Transverse colon (tissue), 4 donors: ENCODE results near the gene SUSD2. TPM values are rescaled to one million over a fixed set of nuclear protein-coding genes. Genes with fewer than 3 reads are reported as not detected.
"Not testable (repeated sequence)": the region's sequence is repeated elsewhere in the genome, so short reads cannot be mapped to it uniquely, and the experiment has no call there.

ENCODE experiments used
- DNase-seq: peaks from one replicate; pipeline ENCODE4 v3.0.0-alpha.2; 2019
- H3K27ac ChIP-seq, 4 donors: fragments of 200-600 bp; sonication (generic); 2 replicates each; pipeline ENCODE4 v1.5.1; 2016 to 2018; ENCODE audit warnings: inconsistent platforms in 4 of 4
- H3K27me3 ChIP-seq: fragments of 200-600 bp; sonication (generic); 2 replicates; pipeline ENCODE4 v1.5.1; 2017; ENCODE audit warnings: inconsistent platforms
- H3K36me3 ChIP-seq, 4 donors: fragments of 200-600 bp; sonication (generic); 2 replicates each; pipeline ENCODE4 v1.5.1; 2017 to 2019; ENCODE audit warnings: inconsistent platforms in 4 of 4
- H3K4me1 ChIP-seq, 4 donors: fragments of 200-600 bp; sonication (generic); 2 replicates each; pipeline ENCODE4 v1.5.1; 2017 to 2020; ENCODE audit warnings: inconsistent platforms in 4 of 4
- H3K4me3 ChIP-seq, 4 donors: fragments of 200-600 bp; sonication (generic); 1 replicate in 1 of 4; 2 replicates in 3 of 4; pipeline versions ENCODE4 v1.5.1 to v1.6.1; 2017 to 2019; ENCODE audit warnings: inconsistent platforms in 4 of 4
- H3K9me3 ChIP-seq, 2 donors: fragments of 200-600 bp; sonication (generic); 2 replicates each; pipeline ENCODE4 v1.5.1; 2017 to 2019; ENCODE audit warnings: inconsistent platforms in 2 of 2
- CTCF ChIP-seq, 5 experiments: fragments of 200-600 bp in 3 of 5; fragments of 450-650 bp in 2 of 5; sonication (generic) in 3 of 5; IDR thresholded peaks; 1 replicate in 2 of 5; 2 replicates in 3 of 5; pipeline ENCODE4 v1.5.1; 2016 to 2017; ENCODE audit warnings: antibody characterized with exemption in 5 of 5, inconsistent platforms in 3 of 5, mild to moderate bottlenecking in 2 of 5, moderate library complexity in 1 of 5
- EP300 ChIP-seq: sonication (generic); formaldehyde crosslinking; IDR thresholded peaks from one replicate; pipeline ENCODE4 v1.6.1; 2017; ENCODE audit warnings: antibody characterized with exemption, low read depth
- POLR2A ChIP-seq: fragments of 450-650 bp; IDR thresholded peaks from one replicate; pipeline ENCODE4 v1.6.1; 2016; ENCODE audit warnings: antibody characterized with exemption, mild to moderate bottlenecking, moderate library complexity
- POLR2AphosphoS5 ChIP-seq, 3 donors: sonication (generic); formaldehyde crosslinking; IDR thresholded peaks; one replicate each; pipeline ENCODE4 v1.6.1; 2016; ENCODE audit warnings: antibody characterized with exemption in 3 of 3
- WGBS, 2 donors: methylation state at CpG; one replicate each; pipeline ENCODE4 v1.1.5; 2018; ENCODE audit warnings: low coverage in 1 of 2; 5-methylcytosine and 5-hydroxymethylcytosine counted together
- in situ Hi-C, 4 donors: fragments of 200-750 bp; cut with MboI; loops; one replicate each; pipeline versions ENCODE4 v1.15.0 to v1.15.1; 2017; ENCODE audit warnings: low sequenced_read_pairs in 3 of 4, low pct_ligation_motif_present in 1 of 4, low pct_unique_long_range_greater_than_20kb in 1 of 4
- intact Hi-C: fragments of 100-400 bp; cut with DNase I; formaldehyde crosslinking; loops from one replicate; pipeline ENCODE4 v1.15.1; 2023; ENCODE audit warnings: low total_unique reads
- total RNA-seq, 4 donors: library from RNA; depleted of rRNA; stranded (reverse); fragments of >200 nt; gene quantifications; one replicate each; pipeline ENCODE4 v1.1.0, GENCODE V29; 2016

Gene SUSD2
- total RNA-seq, 4 donors from 2014 or later, result 0.37 to 67.7 (median 3.8) TPM

DNA sequence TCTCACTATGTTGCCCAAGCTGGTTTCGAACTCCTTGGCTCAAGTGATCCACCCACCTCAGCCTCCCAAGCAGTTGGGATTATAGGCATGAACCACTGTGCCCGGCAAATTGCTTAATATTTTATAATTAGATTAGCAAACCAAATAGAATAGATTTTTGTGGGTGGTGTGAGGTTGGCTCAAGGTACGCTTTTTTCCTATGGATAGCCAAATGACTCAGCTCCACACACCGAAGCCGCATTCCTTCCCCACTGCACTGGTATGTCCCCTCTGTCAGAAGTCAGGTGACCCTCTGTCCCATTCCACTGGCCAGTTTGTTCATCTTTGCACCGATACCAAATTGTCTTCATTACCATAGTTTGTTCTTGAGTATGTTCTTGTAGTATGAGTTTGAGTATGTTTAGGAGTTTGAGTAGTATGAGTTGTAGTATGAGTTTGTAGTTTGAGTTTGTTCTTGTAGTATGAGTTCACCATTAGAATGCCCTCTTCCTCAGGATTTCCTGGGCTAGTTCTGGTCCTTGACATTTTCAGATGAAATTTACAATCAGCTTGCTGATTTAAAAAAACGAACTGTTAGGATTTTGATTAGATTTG is 19.4 kb downstream of the SUSD2 start:
- Histone ChIP-seq H3K4me1 (peaks cover 0 to 15% (median 2%) of the 10 kb centered on the region in 4 donors), H3K27ac (no peak overlapping the region), H3K9me3 (no peaks in the 10 kb centered on the region), H3K4me3 (no peak overlapping the region), H3K27me3 (no peaks in the 10 kb centered on the region), H3K36me3 (no peaks in the 10 kb centered on the region)
- intact Hi-C loops (no loop called here), in situ Hi-C loops (no loop called here)
- no peak for DNase-seq
- 80 to 87% methylated on average over 7 of the region's 7 CpGs for WGBS, 2 donors
- TF ChIP-seq POLR2AphosphoS5 (IDR thresholded peaks at IDR 0.05), result no peak
- no peak for TF ChIP-seq CTCF (IDR thresholded peaks at IDR 0.05)
- no peak for TF ChIP-seq EP300
- TF ChIP-seq POLR2A, result no peak

DNA sequence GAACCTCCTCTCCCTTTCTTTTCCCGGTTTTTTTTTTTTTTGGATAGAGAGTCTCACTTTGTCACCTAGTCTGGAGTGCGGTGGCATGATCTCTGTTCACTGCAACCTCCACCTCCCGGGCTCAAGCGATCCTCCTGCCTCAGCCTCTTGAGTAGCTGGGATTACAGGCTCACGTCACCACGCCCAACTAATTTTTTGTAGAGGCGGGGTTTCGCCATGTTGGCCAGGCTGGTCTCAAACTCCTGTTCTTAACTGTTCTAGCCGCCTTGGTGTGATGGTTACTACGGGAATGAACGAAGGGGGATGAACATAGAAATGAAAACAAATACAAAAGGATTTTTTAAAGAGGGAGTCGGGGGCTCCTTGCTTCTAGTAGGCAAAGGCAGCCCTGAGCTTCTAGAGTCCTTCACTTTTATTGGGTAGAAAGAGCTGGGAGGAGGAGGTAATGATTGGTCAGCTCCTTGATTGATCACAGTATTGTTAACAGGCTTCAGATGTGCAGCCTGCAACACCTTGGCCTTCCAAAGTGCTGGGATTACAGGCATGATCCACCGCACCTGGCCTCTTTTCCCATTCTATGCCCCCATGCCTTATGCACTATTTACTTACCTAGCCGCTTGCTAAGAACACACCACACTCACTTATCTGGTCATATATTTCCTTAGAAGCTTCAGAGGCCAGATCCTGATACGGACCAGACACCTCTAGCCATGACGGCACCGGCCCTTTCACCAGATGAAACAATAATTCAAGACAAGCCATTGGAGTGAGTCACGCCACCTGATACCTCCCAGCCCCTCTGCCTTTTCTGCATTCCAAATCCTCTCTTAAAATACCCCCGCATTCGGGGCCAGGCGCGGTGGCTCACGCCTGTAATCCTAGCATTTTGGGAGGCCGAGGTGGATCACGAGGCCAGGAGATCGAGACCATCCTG is 20.7 kb downstream of the SUSD2 start:
- H3K27ac ChIP-seq, result no peak overlapping the region
- intact Hi-C loops (no loop called here), in situ Hi-C loops (no loop called here)
- no peak overlapping the region for H3K4me3 ChIP-seq
- DNase-seq, result no peak
- H3K36me3 ChIP-seq, result no peaks in the 10 kb centered on the region
- no peaks in the 10 kb centered on the region for H3K9me3 ChIP-seq
- 87 to 90% methylated on average over 10 to 26 of the region's 26 CpGs for WGBS, 2 donors
- H3K27me3 ChIP-seq, result no peaks in the 10 kb centered on the region
- TF ChIP-seq CTCF (IDR thresholded peaks at IDR 0.05) (no peak), EP300 (no peak), POLR2A (no peak), POLR2AphosphoS5 (IDR thresholded peaks at IDR 0.05) (no peak)
- H3K4me1 ChIP-seq, result peaks cover 0 to 10% (median under 1%) of the 10 kb centered on the region in 4 donors

DNA sequence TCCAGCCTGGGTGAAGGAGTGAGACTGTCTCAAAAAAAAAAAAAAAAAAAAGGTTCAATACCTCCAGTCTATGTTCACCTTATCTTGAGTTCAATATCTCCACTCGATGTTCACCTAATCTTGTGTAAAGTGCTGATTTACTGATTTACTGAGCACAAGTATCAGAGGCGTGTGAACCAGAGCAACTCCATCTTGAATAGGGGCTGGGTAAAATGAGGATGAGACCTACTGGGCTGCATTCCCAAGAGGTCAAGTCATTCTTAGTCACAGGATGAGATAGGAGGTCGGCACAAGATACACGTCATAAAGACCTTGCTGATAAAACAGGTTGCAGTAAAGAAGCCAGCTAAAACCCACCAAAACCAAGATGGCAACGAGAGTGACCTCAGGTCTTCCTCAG is 22.6 kb downstream of the SUSD2 start:
- 78 to 93% methylated on average over 2 to 5 of the region's 5 CpGs for WGBS, 2 donors
- in situ Hi-C loops, H3K9me3 ChIP-seq, DNase-seq, H3K4me3 ChIP-seq, H3K27ac ChIP-seq, H3K36me3 ChIP-seq, H3K27me3 ChIP-seq, intact Hi-C loops: not testable (repeated sequence)
- H3K4me1 ChIP-seq, result peaks cover 0 to 22% (median 15%) of the 10 kb centered on the region in 4 donors

- H3K36me3 ChIP-seq, result no peaks in the 10 kb centered on the region
- no peak overlapping the region for H3K27ac ChIP-seq
- intact Hi-C loops (loop anchor here (5.0 kb wide), 1 partner anchor 42 kb away; the partner anchor contains the start of gene GGT5), in situ Hi-C loops (no loop called here)
- no peak overlapping the region for H3K4me3 ChIP-seq
- no peaks in the 10 kb centered on the region for H3K27me3 ChIP-seq
- TF ChIP-seq EP300 (no peak), POLR2AphosphoS5 (IDR thresholded peaks at IDR 0.05) (no peak), POLR2A (no peak), CTCF (IDR thresholded peaks at IDR 0.05) (no peak)
- H3K4me1 ChIP-seq, result peaks cover 0 to 25% (median 15%) of the 10 kb centered on the region in 4 donors
- H3K9me3 ChIP-seq, result no peaks in the 10 kb centered on the region
- WGBS, 2 donors, result 86 to 95% methylated on average over 7 to 8 of the region's 8 CpGs
- no peak for DNase-seq
Observed at GRCh38 chr22:24205438-24206195, 24.3 kb downstream of the SUSD2 start.

GRCh38 chr22:24206460-24207263 is 25.4 kb downstream of the SUSD2 start:
- DNase-seq, in situ Hi-C loops, H3K27me3 ChIP-seq, H3K36me3 ChIP-seq, H3K4me3 ChIP-seq, H3K9me3 ChIP-seq: not testable (repeated sequence)
- intact Hi-C loops, result loop anchor here (5.0 kb wide), 1 partner anchor 41 kb away; the partner anchor contains the start of gene GGT5
- Histone ChIP-seq H3K27ac (peak overlapping the region; percentile 60 to 83 (median 79)), H3K4me1 (peaks cover 0 to 25% (median 15%) of the 10 kb centered on the region in 4 donors)
- 90 to 93% methylated on average over 12 to 15 of the region's 15 CpGs for WGBS, 2 donors
